ENCODE results near the gene PCDHGA10.

DNA sequence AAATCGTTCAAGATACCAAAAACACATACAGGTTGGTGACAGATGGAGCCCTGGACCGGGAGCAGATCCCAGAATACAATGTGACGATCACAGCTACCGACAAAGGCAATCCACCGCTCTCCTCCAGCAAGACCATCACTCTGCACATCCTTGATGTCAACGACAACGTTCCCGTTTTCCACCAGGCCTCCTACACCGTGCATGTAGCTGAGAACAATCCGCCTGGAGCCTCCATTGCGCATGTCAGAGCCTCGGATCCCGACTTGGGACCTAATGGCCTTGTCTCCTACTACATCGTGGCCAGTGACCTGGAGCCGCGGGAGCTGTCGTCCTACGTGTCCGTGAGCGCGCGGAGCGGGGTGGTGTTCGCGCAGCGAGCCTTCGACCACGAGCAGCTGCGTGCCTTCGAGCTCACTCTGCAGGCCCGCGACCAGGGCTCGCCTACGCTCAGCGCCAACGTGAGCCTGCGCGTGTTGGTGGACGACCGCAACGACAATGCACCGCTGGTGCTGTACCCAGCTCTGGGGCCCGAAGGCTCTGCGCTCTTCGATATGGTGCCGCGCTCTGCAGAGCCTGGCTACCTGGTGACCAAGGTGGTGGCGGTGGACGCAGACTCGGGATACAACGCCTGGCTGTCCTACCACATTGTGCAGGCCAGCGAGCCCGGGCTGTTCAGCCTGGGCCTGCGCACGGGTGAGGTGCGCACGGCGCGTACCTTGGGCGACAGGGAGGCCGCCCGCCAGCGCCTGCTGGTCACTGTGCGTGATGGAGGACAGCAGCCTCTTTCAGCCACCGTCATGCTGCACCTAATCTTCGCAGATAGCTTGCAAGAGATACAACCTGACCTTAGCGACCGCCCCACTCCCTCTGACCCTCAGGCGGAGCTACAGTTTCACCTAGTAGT is 41.0 kb upstream of the PCDHGA10 start:
- TF ChIP-seq, protein P1, sequence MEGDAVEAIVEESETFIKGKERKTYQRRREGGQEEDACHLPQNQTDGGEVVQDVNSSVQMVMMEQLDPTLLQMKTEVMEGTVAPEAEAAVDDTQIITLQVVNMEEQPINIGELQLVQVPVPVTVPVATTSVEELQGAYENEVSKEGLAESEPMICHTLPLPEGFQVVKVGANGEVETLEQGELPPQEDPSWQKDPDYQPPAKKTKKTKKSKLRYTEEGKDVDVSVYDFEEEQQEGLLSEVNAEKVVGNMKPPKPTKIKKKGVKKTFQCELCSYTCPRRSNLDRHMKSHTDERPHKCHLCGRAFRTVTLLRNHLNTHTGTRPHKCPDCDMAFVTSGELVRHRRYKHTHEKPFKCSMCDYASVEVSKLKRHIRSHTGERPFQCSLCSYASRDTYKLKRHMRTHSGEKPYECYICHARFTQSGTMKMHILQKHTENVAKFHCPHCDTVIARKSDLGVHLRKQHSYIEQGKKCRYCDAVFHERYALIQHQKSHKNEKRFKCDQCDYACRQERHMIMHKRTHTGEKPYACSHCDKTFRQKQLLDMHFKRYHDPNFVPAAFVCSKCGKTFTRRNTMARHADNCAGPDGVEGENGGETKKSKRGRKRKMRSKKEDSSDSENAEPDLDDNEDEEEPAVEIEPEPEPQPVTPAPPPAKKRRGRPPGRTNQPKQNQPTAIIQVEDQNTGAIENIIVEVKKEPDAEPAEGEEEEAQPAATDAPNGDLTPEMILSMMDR (IDR thresholded peaks at IDR 0.05) = no peak
- no peak for TF ChIP-seq ZFX (IDR thresholded peaks at IDR 0.05; ENCODE audit: borderline replicate concordance)

Measured in 22Rv1 (cell line).